Suppressor macrophage treated with lipopolysaccharide for 1 hour (primary cell): ENCODE data around the gene CHCHD3.
A peak's percentile ranks its signal among the peaks of the same experiment; 100 is the strongest.

ENCODE experiments used
- DNase-seq, 3 donors: peaks; one replicate each; pipeline ENCODE4 v3.0.0-alpha.2; 2020 to 2022

The CHCHD3 gene

GRCh38 chr7:132856416-132856815 is 225.5 kb downstream of the CHCHD3 start:
- no peak for DNase-seq

- no peak for DNase-seq
These were observed 226.0 kb downstream of the CHCHD3 start for GRCh38 chr7:132855901-132856300.

GRCh38 chr7:132854238-132854637 is 227.7 kb downstream of the CHCHD3 start:
- DNase-seq: no peak

GRCh38 chr7:132847376-132847775 is 234.5 kb downstream of the CHCHD3 start:
- DNase-seq: no peak

- no peak for DNase-seq
These were observed 235.8 kb downstream of the CHCHD3 start for GRCh38 chr7:132846086-132846485.

GRCh38 chr7:132842478-132842877 is 239.4 kb downstream of the CHCHD3 start:
- DNase-seq: no peak

- no peak for DNase-seq
These were observed 241.7 kb downstream of the CHCHD3 start for GRCh38 chr7:132840199-132840598.

- DNase-seq: no peak
These were observed 243.6 kb downstream of the CHCHD3 start for GRCh38 chr7:132838313-132838712.

- peak in 2 of 3 donors; percentile 39 to 45 for DNase-seq
These were observed 244.4 kb downstream of the CHCHD3 start for GRCh38 chr7:132837529-132837928.

- peak in 2 of 3 donors; percentile 32 to 45 for DNase-seq
These were observed 245.1 kb downstream of the CHCHD3 start for GRCh38 chr7:132836746-132837145.

- DNase-seq: no peak
These were observed 250.9 kb downstream of the CHCHD3 start for GRCh38 chr7:132830941-132831340.

GRCh38 chr7:132828502-132828901 is 253.4 kb downstream of the CHCHD3 start:
- no peak for DNase-seq

- no peak for DNase-seq
These were observed 255.7 kb downstream of the CHCHD3 start for GRCh38 chr7:132825932-132826835.

- DNase-seq: no peak
These were observed 256.7 kb downstream of the CHCHD3 start for GRCh38 chr7:132825222-132825621.

- no peak for DNase-seq
These were observed 262.2 kb downstream of the CHCHD3 start for GRCh38 chr7:132819648-132820047.

GRCh38 chr7:132817949-132818348 is 263.9 kb downstream of the CHCHD3 start:
- no peak for DNase-seq

GRCh38 chr7:132815696-132816311 is 266.1 kb downstream of the CHCHD3 start:
- no peak for DNase-seq

GRCh38 chr7:132815130-132815529 is 266.8 kb downstream of the CHCHD3 start:
- DNase-seq: no peak

- DNase-seq: no peak
These were observed 271.3 kb downstream of the CHCHD3 start for GRCh38 chr7:132810561-132810960.

GRCh38 chr7:132806834-132807233 is 275.1 kb downstream of the CHCHD3 start:
- DNase-seq: no peak

- DNase-seq: no peak
These were observed 276.1 kb downstream of the CHCHD3 start for GRCh38 chr7:132805766-132806165.

GRCh38 chr7:132804849-132805485 is 276.9 kb downstream of the CHCHD3 start:
- DNase-seq: no peak

GRCh38 chr7:132800522-132800921 is 281.4 kb downstream of the CHCHD3 start:
- DNase-seq: no peak

GRCh38 chr7:132799081-132799413 is 282.8 kb downstream of the CHCHD3 start:
- DNase-seq: no peak
